IPS-18a (cell line): ENCODE data around the gene UROS.

ENCODE experiments used
- H3K27ac ChIP-seq: one replicate; pipeline ENCODE4 v1.5.1; 2013; ENCODE audit warnings: low read length
- H3K27me3 ChIP-seq: one replicate; pipeline ENCODE4 v1.6.1; 2013; ENCODE audit warnings: mild to moderate bottlenecking, low read length; ENCODE audit not compliant: control insufficient read depth, insufficient read depth
- H3K36me3 ChIP-seq: one replicate; pipeline ENCODE4 v1.6.1; 2013; ENCODE audit warnings: low read depth, low read length; ENCODE audit not compliant: control insufficient read depth
- H3K4me1 ChIP-seq: one replicate; pipeline ENCODE4 v1.6.1; 2013; ENCODE audit warnings: low read depth, low read length; ENCODE audit not compliant: control insufficient read depth
- H3K4me3 ChIP-seq: one replicate; pipeline ENCODE4 v1.5.1; 2013; ENCODE audit warnings: low read length
- H3K9ac ChIP-seq: one replicate; pipeline ENCODE4 v1.6.1; 2013; ENCODE audit warnings: mild to moderate bottlenecking, low read length, moderate library complexity
- H3K9me3 ChIP-seq: one replicate; pipeline ENCODE4 v1.6.1; 2013; ENCODE audit warnings: low read depth, low read length; ENCODE audit not compliant: control insufficient read depth

Gene UROS

GRCh38 chr10:125747417-125747816, 75.6 kb downstream of the UROS start:
- Histone ChIP-seq H3K4me3 (no peak overlapping the region), H3K36me3 (peaks cover 86% of the 10 kb centered on the region), H3K4me1 (no peaks in the 10 kb centered on the region), H3K27ac (no peak overlapping the region), H3K9ac (no peak overlapping the region), H3K27me3 (no peaks in the 10 kb centered on the region), H3K9me3 (no peaks in the 10 kb centered on the region)

- H3K27me3 ChIP-seq: no peaks in the 10 kb centered on the region
- H3K27ac ChIP-seq: no peak overlapping the region
- no peak overlapping the region for H3K4me3 ChIP-seq
- H3K4me1 ChIP-seq: no peaks in the 10 kb centered on the region
- H3K9me3 ChIP-seq: no peaks in the 10 kb centered on the region
- no peak overlapping the region for H3K9ac ChIP-seq
- peaks cover 79% of the 10 kb centered on the region for H3K36me3 ChIP-seq
Observed at GRCh38 chr10:125744909-125745308, 78.1 kb downstream of the UROS start.

- Histone ChIP-seq H3K9ac (no peak overlapping the region), H3K36me3 (peaks cover 79% of the 10 kb centered on the region), H3K4me3 (no peak overlapping the region), H3K27ac (no peak overlapping the region), H3K27me3 (no peaks in the 10 kb centered on the region), H3K9me3 (no peaks in the 10 kb centered on the region), H3K4me1 (no peaks in the 10 kb centered on the region)
Observed at GRCh38 chr10:125742465-125742864, 80.6 kb downstream of the UROS start.

GRCh38 chr10:125739994-125740679, 82.9 kb downstream of the UROS start:
- Histone ChIP-seq H3K36me3 (peaks cover 87% of the 10 kb centered on the region), H3K4me1 (no peaks in the 10 kb centered on the region)

More at GRCh38 chr10:125739994-125740679, 82.9 kb downstream of the UROS start:
- no peaks in the 10 kb centered on the region for H3K27me3 ChIP-seq
- no peak overlapping the region for H3K9ac ChIP-seq
- no peak overlapping the region for H3K4me3 ChIP-seq
- H3K9me3 ChIP-seq: no peaks in the 10 kb centered on the region
- no peak overlapping the region for H3K27ac ChIP-seq
